ENCODE measurements around the gene ESYT2. TPM values are rescaled to one million over a fixed set of nuclear protein-coding genes. Genes with fewer than 3 reads are reported as not detected.

ESYT2 gene
- total and polyA plus RNA-seq, 4 donors, result 4.9 to 31.7 (median 17.2) TPM

DNA sequence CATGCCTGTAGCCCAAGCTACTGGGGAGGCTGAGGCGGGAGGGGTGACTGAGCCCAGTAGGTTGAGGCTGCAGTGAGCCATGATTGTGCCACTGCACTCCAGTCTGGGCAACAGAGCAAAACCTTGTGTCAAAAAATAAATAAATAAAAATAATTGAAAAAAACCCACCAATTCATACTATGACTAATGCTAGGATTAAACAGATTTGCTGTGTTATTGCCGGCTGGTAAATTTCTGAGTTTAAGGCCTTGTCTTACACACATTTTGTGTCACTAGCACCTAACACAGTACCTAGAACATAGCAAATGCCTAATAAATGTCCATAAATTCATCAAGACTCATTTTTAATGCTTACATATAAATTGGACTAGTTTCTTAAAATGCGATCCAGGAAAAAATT, 8.7 kb downstream of the ESYT2 start (continued):
- TF ChIP-seq, protein P1, sequence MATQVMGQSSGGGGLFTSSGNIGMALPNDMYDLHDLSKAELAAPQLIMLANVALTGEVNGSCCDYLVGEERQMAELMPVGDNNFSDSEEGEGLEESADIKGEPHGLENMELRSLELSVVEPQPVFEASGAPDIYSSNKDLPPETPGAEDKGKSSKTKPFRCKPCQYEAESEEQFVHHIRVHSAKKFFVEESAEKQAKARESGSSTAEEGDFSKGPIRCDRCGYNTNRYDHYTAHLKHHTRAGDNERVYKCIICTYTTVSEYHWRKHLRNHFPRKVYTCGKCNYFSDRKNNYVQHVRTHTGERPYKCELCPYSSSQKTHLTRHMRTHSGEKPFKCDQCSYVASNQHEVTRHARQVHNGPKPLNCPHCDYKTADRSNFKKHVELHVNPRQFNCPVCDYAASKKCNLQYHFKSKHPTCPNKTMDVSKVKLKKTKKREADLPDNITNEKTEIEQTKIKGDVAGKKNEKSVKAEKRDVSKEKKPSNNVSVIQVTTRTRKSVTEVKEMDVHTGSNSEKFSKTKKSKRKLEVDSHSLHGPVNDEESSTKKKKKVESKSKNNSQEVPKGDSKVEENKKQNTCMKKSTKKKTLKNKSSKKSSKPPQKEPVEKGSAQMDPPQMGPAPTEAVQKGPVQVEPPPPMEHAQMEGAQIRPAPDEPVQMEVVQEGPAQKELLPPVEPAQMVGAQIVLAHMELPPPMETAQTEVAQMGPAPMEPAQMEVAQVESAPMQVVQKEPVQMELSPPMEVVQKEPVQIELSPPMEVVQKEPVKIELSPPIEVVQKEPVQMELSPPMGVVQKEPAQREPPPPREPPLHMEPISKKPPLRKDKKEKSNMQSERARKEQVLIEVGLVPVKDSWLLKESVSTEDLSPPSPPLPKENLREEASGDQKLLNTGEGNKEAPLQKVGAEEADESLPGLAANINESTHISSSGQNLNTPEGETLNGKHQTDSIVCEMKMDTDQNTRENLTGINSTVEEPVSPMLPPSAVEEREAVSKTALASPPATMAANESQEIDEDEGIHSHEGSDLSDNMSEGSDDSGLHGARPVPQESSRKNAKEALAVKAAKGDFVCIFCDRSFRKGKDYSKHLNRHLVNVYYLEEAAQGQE (IDR thresholded peaks at IDR 0.05), result no peak

DNA sequence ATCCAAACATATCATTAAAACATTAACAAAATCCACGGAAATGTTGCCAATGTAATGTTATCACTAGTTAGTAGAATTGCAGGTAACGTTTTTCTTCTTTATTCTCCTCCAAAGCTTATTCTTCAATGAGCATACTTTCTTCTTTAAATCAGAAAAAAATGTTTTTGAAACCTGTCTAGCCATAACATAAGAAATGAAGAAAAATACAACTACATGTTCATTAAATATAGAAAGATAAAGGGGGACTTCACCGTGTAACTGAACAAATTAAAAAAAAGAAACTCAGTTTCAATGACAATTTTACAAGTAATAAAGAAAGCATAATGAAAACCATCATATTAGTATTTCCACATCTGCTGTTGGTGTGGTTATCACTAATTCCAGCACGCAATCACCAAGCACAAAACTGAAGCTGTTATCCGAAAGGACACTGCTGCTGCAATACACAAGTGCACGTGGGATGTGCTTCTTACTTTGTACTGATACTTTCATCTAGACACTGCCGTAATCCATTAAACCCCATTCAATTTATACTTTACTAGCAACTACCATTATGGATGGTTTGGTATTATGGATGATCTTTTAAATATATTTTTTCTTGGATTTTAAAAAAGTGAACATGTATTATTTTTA, 9.6 kb downstream of the ESYT2 start:
- H3K9ac ChIP-seq (ENCODE audit: low read depth in 1 of 2, low read length in 2 of 2), result no peak overlapping the region
- H3K9me3 ChIP-seq (ENCODE audit: control insufficient read depth in 4 of 4, low read length in 3 of 4), result no peaks in the 10 kb centered on the region
- 77% methylated on average over 7 of the region's 7 CpGs for WGBS
- H3K4me3 ChIP-seq (ENCODE audit: low read depth in 1 of 3, low read length in 3 of 3), result no peak overlapping the region
- H3K36me3 ChIP-seq (ENCODE audit: control insufficient read depth in 4 of 4, insufficient read depth in 3 of 4, low read depth in 1 of 4, low read length in 3 of 4), result peaks cover 0 to 3% (median 0%) of the 10 kb centered on the region in 4 donors
- no peak for DNase-seq (ENCODE audit: low spot score)
- no peaks in the 10 kb centered on the region for H3K27me3 ChIP-seq (ENCODE audit: control insufficient read depth in 4 of 4, insufficient read depth in 4 of 4, low read length in 3 of 4)
- no peak overlapping the region for H3K27ac ChIP-seq (ENCODE audit: low read depth in 1 of 2, low read length in 2 of 2)
- TF ChIP-seq RAD21 (IDR thresholded peaks at IDR 0.05), result no peak
- no peak for TF ChIP-seq JUND (IDR thresholded peaks at IDR 0.05)
- TF ChIP-seq, protein P2, sequence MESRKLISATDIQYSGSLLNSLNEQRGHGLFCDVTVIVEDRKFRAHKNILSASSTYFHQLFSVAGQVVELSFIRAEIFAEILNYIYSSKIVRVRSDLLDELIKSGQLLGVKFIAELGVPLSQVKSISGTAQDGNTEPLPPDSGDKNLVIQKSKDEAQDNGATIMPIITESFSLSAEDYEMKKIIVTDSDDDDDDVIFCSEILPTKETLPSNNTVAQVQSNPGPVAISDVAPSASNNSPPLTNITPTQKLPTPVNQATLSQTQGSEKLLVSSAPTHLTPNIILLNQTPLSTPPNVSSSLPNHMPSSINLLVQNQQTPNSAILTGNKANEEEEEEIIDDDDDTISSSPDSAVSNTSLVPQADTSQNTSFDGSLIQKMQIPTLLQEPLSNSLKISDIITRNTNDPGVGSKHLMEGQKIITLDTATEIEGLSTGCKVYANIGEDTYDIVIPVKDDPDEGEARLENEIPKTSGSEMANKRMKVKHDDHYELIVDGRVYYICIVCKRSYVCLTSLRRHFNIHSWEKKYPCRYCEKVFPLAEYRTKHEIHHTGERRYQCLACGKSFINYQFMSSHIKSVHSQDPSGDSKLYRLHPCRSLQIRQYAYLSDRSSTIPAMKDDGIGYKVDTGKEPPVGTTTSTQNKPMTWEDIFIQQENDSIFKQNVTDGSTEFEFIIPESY (IDR thresholded peaks at IDR 0.05), result no peak
- TF ChIP-seq, protein P1 (IDR thresholded peaks at IDR 0.05), result no peak
- no peak for TF ChIP-seq SP1 (IDR thresholded peaks at IDR 0.05)
- TF ChIP-seq HNF4A (conservative IDR thresholded peaks at IDR 0.05), result no peak
- TF ChIP-seq NR2F2 (IDR thresholded peaks at IDR 0.05), result no peak
- H3K4me1 ChIP-seq (ENCODE audit: control insufficient read depth in 4 of 4, insufficient read depth in 4 of 4, low read length in 3 of 4), result peaks cover 0 to 16% (median 8%) of the 10 kb centered on the region in 4 donors

DNA sequence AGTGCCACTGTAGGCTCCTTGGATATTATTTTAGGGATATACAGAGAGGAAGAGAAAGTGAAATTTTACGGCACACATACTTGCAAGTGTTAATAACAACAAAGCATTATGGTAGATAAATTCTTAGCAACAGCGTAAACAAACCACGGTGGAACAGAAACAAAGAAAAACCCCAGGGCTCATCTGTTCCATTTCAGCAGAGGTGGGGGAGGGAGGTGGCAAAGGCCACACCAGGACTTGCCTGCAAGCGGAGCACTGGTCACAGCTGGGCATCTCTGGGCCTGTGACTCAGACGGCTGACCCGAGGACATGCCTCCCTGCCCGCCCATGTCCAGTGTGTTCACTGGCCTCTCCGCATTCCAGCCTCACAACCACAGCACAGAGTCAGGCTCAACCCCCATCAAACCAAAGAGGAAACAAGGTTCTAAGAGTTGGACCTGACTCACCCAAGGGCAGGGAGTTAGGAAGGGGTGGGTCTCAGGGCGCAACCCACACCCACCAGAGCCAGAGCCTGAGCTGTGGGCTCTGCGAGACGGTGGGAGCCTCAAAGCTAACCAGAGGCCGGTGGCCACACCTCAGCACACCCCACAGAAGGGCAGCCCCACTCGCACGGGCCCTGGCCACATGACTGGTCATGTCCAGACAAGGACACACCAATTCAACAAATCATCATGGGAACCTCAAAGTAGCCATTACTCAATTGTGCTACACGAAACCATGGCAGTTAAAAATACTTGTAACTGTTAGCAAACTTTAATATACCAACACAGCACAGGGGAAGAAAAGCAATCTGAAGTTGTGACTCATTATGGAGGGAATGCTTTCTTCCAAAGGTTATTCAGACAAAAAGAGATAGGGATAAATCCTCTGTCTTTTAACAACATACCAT, 10.7 kb downstream of the ESYT2 start:
- H3K27me3 ChIP-seq (ENCODE audit: control insufficient read depth in 4 of 4, insufficient read depth in 4 of 4, low read length in 3 of 4), result no peaks in the 10 kb centered on the region
- no peak overlapping the region for H3K9ac ChIP-seq (ENCODE audit: low read depth in 1 of 2, low read length in 2 of 2)
- peak overlapping the region in 1 of 3 donors; percentile 3 for H3K4me3 ChIP-seq (ENCODE audit: low read depth in 1 of 3, low read length in 3 of 3)
- peak overlapping the region; percentile 64 to 85 for H3K27ac ChIP-seq (ENCODE audit: low read depth in 1 of 2, low read length in 2 of 2)
- no peaks in the 10 kb centered on the region for H3K9me3 ChIP-seq (ENCODE audit: control insufficient read depth in 4 of 4, low read length in 3 of 4)
- peaks cover 0 to 16% (median 7%) of the 10 kb centered on the region in 4 donors for H3K4me1 ChIP-seq (ENCODE audit: control insufficient read depth in 4 of 4, insufficient read depth in 4 of 4, low read length in 3 of 4)
- 33% methylated on average over 15 of the region's 15 CpGs for WGBS
- no peak for DNase-seq (ENCODE audit: low spot score)
- peaks cover 0 to 3% (median 0%) of the 10 kb centered on the region in 4 donors for H3K36me3 ChIP-seq (ENCODE audit: control insufficient read depth in 4 of 4, insufficient read depth in 3 of 4, low read depth in 1 of 4, low read length in 3 of 4)
- TF ChIP-seq HNF4A (conservative IDR thresholded peaks at IDR 0.05), result peak; percentile 57 to 61
- peak; percentile 60 to 88 for TF ChIP-seq JUND (IDR thresholded peaks at IDR 0.05)
- TF ChIP-seq RAD21 (IDR thresholded peaks at IDR 0.05), result peak; percentile 51 to 53
- TF ChIP-seq GABPA (IDR thresholded peaks at IDR 0.05 in 1 of 2, conservative IDR thresholded peaks at IDR 0.05 in 1 of 2), result peak in 1 of 2 donors; percentile 44
- no peak for TF ChIP-seq FOXA2 (IDR thresholded peaks at IDR 0.05)
- TF ChIP-seq, protein P3, sequence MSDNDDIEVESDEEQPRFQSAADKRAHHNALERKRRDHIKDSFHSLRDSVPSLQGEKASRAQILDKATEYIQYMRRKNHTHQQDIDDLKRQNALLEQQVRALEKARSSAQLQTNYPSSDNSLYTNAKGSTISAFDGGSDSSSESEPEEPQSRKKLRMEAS (IDR thresholded peaks at IDR 0.05), result peak; percentile 54
- peak; percentile 70 to 77 for TF ChIP-seq RXRA (IDR thresholded peaks at IDR 0.05)
- TF ChIP-seq, protein P1 (IDR thresholded peaks at IDR 0.05), result peak; percentile 66
